Activated CD4-positive, CD25-positive, alpha-beta regulatory T cell treated with anti-CD3 and anti-CD28 coated beads, Interleukin-2, amount 50 U/mL, for 72 hours (primary cell): ENCODE data around the gene AMZ2.
"Not testable (repeated sequence)": the region's sequence is repeated elsewhere in the genome, so short reads cannot be mapped to it uniquely, and the experiment has no call there.

Experiments used
- DNase-seq: peaks from one replicate; pipeline ENCODE4 v3.0.0; 2021

Gene AMZ2

DNA sequence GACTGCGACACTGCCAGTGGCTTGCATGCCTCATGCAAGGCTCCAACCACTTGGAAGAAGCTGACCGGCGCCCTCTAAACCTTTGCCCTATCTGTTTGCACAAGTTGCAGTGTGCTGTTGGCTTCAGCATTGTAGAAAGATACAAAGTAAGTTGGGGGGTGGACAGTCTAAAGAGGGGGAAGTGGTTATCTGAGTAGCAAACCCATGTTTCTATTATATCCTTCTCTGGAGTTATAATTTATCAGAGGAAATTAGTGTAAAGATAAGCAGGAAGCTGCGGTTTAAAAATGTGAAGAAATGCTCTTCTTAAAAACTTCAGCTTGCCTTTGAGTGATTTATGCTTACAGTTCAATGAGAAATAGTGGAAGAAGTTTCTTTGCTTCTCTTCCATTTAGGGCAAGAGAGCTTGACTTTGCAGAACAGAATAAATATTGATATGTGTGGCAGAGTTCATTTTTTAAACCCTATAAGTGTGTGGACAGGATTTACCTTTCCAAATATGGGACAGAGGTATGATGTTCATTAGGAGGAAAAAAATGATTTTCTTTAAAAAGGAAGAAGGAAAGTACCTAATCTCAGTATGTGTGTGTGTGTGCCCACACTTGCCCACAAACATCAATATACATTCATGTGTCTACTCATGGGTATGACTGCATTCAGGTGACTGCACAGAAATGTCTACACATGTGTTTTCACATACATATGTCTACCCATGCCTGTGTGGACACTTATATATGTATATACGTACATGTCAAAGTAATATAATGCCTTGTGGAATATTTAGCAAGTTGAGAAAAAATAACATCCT is 8.1 kb downstream of the AMZ2 start:
- DNase-seq: no peak

DNA sequence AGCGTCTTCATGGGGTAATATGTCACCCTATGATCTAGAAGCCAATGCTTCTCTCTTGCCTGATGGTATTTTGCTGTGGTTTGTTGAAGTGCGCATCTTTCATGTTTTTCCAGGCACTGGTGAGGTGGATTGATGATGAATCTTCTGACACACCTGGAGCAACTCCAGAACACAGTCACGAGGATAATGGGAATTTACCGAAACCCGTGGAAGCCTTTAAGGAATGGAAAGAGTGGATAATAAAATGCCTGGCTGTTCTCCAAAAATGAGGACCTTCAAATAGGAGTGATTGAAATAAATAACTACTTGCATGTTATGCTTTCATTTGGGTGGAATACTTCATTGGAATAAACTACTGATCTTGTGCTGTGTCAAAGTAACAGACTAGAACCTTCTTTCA is 8.9 kb downstream of the AMZ2 start:
- not testable (repeated sequence) for DNase-seq

DNA sequence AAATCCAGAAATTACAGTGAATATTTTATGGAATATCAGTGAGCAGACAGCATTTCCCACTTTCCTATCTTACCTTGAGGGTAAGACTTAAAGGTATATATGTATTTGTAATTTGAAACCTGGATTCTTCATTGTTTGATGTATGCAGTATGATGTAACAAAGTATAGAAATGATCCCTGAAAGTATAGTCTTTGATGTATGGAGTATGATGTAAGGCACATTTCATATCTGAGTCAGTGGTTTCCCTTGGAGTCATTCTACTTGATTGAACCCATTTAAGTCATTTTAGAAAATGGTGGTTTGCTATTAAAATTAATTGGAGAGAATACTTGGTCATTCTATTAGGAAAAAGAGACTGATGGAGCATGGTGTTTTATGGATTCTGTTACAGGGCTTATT is 10.1 kb downstream of the AMZ2 start:
- no peak for DNase-seq

DNA sequence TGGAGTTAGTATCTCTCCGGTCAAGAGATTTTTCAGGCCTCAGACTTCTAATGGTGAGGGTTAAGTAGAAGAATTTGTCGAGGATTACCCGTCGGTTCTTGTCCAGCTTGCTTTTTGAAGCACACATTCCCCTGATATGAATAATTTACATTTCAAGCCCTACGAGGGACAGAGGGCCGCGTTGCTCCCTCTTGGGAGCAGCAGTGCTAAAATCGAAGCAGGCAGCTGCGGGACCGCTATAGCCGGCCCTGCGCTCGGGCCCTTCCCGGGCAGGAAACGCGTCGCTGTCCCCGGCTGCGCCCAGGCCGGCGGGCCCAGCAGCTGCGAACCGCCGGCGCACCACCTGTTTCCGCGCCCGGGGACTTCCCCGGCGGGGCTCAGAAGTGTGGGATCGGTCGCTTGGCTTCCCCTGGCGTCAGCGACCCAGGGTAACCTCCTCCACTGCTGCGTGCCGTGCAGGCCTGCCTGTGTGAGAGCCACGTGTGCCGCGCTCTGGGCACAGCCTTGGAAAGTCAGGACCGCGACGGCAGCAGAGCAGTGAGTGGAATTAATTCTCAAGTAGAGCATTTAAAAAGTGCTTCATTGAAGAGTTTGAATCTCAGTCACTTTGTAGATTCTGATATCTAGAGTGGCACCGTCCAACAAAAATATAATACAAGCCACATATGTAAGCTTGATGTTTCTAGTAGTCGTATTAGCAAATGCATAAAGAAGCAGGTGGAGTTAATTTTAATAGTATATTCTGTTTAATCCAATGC is 11.2 kb downstream of the AMZ2 start:
- peak; percentile 66 for DNase-seq

DNA sequence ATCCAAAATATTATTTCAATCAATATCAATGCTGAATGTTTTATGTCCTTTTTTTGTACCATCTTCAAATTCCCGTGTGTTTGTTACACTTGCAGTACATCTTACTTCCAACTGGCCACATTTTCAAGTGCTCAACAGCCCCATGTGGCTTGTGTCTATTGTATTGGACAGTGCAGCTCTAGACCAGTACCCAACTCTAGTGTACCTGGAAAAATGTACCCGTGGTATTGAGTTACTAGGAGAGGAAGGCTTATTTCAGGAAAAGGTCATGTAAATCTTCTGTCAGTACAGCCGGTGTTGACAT is 11.8 kb downstream of the AMZ2 start:
- not testable (repeated sequence) for DNase-seq

DNA sequence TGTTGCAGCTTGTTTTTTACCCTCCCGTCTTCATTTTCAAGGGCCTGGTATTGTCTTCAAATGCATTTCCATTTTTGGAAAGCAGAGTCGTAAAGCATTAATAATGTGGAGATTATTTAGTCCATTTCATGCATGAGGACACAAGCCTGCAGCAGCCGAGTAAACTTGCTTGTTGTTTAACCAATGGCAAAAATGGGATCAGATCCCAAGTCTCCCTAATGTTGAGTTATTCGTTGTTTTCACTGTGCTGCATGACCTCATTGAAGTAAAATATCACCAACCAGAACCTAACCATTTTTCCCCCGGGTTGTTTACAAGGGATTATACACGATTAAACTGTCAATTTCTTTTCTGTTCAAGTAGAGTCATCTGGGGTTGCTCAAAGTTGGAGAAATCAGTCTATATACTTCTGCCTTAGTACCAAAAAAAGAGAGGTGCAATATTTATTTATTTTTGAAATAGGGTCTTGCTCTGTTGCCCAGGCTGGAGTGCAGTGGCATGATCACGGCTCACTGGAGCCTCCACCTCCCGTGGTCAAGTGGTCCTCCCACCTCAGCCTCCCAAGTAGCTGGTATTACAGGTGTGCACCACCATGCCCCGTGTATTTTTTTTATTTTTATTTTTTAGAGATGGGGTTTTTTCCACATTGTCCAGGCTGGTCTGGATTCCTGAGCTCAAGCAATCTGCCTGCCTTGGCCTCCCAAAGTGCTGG is 12.4 kb downstream of the AMZ2 start:
- DNase-seq: no peak

DNA sequence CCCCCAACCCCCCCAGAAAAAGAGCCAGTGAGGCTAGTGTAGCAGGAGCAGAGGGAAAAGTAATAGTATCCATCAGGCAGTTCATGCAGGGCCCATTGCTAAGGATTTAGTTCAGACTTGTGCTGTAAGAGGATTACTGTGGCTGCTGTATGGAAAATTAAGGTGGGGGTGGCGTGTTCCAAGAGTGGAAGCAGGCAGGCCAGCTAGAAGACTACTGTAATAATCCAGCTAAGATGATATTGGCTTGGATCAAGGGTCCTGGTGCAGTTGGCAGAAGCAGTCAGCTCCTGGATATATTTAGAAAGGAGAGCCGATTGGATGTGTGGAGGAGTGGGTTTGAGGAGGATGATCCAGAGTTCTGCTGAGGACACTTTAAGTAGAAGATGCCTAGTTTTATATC is 14.6 kb downstream of the AMZ2 start:
- not testable (repeated sequence) for DNase-seq

DNA sequence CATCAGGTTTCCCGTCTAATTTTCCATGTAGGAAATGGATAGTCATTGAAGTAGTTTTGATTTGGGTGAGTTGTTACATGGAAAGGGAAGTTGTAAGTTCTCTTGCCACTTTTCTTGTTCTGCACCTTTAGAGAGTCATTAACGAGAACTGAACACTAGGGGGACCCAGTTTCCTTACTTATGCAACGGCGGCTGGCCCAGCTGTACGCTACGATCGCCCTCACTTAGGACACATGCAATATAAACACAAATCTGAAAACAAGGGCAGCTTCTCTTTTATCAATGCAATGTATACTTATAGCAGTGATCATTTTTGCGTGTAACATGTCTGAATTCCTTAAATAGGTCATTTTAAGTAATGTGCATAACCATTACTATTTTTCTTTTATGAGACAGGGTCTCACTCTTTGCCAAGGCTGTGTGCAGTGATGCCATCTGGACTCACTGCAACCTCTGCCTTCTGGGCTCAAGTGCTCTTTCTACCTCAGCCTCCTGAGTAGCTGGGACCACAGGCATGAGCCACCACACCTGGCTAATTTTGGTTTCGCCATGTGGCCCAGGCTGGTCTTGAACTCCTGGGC is 15.3 kb downstream of the AMZ2 start:
- not testable (repeated sequence) for DNase-seq

DNA sequence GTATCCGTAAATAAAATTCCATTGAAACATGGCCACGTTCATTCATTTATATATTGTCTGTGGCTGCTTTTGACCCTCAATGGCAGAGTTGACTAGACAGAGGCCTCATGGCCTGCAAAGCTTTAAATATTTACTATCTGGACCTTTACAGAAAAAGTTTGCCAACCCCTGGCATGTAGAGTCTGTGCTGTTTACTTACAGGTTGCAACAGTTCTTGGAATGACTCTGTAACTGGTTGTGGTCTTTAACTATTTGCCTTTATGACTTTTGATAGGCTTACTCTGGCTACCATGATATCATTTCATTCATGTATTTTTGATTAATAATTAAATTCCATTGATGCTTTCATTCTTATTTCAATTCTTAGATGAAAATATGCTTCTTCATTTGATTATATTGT is 18.0 kb downstream of the AMZ2 start:
- not testable (repeated sequence) for DNase-seq

DNA sequence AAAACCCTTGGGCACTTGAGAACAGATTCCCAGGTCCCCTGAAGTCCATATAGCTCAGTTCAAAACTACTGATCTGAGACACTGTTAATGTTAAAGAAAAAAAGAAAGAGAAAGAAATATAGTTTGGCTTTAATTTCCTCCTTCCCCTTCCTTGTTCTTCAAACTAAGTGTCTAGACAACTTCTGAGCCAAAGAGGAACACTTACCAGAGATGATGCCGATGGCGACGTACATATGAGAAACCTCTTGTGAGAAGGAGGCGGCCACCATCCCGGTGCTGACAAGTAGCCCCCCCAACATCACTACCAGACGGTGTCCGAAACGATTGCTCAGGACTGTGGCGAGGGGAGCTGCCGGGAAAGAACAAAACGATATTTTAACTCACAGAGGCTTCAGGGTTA is 25.9 kb downstream of the AMZ2 start:
- DNase-seq: no peak

DNA sequence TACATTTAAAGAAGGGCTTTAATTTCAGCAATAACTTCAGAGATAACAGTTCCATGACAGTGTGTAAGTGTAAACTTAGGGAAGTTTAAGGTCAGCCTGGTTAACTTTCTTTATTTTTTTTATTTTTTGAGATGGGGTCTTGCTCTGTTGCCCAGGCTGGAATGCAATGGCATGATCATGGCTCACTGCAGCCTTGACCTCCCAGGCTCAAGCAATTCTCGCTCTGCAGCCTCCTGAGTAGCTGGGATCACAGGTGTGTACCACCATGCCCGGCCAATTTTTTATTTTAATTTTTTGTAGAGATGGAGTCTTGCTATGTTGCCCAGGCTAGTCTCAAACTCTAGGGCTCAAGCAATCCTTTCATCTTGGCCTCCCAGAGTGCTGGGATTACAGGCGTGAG is 28.5 kb downstream of the AMZ2 start:
- DNase-seq: not testable (repeated sequence)

DNA sequence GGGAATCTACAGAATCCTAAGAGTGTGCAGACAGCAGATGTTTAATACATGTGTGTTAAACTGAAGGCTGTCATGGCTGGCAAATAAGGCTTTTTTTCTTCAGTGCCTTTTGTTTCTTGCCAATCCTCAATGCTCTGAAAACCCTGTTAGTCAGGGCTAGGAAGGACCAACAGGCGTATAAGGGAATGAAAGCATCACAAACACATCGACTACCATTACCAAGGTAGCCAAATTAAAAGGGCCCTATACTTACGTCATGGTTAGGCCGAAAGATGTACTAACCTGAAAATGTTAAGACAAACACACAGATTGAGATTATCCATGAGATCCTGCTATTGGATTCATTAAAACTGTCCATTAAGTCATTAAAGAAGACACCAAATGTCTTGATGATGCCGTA is 30.0 kb downstream of the AMZ2 start:
- DNase-seq: no peak

DNA sequence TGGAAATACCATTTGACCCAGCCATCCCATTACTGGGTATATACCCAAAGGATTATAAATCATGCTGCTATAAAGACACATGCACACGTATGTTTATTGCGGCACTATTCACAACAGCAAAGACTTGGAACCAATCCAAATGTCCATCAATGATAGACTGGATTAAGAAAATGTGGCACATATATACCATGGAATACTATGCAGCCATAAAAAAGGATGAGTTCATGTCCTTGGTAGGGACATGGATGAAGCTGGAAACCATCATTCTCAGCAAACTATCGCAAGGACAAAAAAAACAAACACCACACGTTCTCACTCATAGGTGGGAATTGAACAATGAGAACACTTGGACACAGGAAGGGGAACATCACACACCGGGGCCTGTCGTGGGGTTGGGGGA is 34.1 kb downstream of the AMZ2 start:
- not testable (repeated sequence) for DNase-seq

DNA sequence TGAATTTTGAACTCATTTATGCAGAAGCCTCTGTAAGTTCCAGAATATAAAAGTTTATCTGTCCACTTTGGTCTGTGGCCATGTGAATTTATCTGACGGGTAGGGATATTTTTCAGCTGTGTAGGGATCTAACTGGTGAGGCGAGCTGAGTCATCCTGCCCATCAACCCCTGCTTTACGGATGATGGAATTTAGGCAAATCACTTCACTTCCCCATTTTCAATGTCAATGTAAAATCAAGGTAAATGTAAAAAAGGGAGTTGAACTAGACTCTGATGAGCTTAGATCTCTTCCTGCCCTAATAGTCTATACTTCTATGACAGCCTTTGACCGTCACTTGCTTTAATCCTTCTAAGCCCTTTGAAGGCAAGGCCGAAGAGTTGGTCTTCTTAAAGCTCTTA is 40.5 kb downstream of the AMZ2 start:
- no peak for DNase-seq

DNA sequence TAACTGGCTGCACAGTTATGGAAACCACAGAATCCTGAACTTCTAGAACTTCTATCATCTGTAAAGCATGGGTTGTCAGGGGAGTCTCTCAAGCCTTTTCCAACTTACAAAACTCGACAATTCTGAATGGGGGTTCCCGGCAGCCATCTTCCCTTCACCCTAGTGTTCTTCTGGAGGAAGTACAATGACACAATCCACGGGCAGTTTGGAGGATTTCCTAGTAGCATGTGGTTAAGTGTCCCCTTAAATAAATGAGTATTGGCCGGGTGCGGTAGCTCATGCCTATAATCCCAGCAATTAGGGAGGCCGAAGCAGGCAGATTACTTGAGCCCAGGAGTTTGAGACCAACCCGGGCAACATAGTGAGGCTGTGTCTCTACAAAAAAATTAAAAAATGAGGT is 41.0 kb downstream of the AMZ2 start:
- no peak for DNase-seq

DNA sequence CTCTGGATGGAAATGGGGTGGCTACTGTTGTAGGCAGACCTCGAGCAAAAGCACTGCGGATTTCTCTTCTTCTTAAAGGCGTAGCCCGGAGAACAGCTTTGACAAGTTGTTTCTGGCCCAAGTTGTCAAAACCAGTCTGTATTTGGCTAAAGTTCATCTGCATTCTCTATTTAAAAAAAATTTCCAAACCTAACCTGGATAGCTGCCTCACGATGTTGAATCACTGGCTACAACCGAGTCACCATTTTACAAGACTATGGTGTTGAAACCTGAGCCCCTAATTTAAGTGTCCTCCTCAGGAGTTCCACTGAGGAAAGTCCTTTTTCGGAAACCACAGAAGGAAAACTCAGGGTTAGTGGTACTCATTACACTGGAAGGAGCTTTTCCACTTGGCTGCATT is 41.6 kb downstream of the AMZ2 start:
- no peak for DNase-seq

DNA sequence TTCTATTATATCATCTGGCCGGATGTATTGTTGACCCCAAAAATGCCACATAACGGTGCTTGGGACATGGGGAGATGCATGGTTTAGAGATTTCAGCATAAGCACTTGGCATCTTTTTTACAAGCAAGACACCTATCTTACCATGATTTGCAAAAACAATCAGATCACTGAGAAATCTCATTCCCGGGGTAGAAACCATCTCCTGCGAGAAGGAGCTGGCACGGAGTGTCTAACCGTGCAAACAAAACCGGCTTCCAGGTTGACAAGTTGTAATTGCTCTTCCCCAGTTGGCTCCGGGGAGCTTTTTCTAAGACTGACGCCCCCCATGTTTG is 42.1 kb downstream of the AMZ2 start:
- DNase-seq: no peak

DNA sequence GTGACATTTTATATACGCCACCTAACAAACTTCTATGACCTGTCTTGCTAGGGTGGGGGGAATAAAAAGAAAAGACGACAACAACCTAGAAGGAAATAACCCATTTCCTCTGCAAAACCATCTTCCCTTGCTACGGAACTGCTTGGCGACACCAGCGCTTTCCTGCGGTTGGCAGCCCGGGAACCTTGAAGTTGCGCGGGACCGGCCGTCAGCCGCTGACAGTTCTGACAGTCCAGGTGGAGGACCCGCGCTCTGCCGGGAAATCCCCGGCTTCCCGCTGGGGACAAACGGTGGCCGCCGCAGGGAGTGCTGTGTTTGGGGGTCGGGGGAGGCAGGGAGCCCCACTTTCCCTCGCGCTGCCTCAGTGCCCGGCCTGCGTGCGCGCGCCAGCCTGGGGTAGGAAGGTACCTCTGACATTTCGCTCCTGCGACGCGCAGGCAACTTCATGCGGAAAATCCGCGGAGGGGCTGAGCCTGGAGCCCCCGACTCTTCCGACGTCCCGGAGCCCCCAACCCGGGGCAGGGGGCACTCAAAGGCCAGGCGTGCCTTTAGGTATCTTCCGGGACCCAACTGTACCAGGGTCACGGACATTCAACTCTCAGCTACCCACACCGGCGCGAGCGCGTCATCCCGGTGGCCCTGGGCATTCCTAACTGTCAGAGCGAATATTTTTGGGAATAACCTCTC is 42.6 kb downstream of the AMZ2 start:
- DNase-seq: peak; percentile 44

DNA sequence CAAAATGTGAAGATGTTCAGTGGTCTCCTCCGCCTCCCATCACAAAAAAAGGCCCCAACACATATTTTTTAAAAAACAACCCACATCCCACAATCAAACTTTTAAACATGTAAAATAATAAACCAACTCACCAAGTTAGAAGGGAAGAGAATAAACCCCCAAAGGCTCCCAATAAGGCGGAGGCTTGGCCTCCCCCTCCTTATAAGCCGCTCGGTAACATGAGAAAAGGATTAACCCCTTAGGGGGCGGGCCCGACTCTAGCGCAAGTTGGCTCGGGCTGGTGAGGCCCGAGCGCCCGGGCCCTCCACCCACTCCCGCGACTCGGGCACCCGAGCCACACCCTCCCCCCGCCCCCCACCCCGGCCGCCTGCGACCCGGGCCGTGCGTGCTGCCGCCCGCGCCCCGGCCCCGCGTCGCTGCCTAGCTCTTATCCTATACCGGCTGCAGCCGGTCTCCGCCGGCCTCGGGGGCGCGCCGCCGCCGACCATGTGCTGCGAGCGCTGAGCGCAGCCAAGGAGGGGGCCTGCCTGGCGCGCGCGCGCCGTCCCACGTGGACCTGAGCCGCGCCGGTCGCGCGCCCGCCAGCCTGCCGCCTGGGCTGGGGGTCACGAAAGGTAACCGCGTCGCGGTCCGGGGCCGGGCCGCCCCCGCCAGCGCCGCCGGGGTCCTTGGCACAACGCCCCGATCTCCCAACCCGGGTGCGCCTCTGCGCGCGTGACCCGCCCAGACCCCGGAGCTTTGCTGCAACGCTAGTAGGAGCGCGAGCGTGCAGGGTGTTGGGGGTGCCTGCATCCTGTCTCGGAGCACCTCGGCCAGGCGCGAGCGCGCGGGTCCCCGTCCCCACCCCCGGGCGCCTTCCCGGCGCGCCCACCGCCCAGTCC is 43.4 kb downstream of the AMZ2 start, which contains the start of the genes ARSG and SLC16A6:
ARSG (plus strand) TSS at position 541 of the 881 bp plus-strand sequence. CDS start 15,999 bp downstream, outside the sequence.
SLC16A6 (minus strand) TSS at position 173 of the 881 bp plus-strand sequence. CDS start 12,807 bp downstream, outside the sequence.
- peak; percentile 73 for DNase-seq

DNA sequence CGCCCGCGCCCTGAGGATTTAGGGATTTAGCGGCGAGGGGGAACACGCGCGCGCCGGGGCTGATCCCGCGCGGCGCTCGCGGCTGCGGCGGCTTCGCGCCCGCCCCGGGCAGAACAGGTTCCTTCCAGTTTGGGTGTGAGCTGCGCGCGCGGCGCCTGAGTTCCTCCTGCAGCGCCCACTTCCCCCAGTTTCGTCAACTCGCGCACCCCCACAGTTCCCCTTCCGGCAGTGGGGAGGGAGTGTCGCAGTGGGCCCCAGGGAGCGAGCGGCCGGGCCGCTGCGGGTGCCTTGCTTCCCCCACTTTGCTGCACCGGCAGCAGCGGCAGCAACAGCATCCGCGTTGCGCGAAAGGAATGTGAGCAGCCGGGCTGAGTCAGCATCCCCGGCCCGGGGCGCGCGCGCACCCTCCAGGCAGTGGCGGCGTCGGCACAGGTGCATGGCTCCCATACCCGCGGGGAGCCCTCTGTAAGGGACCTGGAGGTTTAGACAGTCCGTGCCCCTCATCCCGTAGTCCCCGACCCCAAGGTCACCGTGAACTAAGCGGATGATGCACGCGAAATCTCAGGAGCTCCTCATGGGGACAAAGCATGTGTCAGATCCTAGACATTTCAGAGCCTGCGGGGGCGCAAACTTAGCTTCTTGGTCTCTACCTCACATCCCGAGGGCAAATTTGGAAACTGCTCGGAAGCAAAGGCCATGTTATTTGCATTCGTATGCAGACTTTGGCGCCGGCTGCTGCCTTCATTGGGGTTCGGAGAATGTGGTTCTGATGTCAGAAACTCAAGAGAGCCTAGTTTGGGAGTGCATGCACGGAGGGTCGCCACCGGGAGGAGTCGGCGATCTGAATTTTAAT is 44.2 kb downstream of the AMZ2 start:
- peak; percentile 79 for DNase-seq

DNA sequence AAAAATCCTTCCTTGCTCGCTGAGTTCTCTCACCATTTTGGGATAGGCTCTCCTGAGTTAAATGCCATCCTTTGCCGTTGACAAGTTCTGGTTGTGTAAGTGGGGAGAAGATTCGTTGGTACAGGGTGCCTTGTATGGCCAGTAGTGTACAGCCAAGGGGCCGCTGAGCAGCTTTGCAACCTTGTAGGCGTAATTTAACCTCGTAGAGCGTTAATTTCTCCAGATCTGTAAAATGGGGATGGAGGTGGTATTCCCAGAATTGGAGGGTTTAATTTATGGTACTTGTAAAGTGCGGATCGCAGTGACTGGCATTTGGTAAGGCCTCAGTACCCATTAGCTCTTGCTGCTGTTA is 44.8 kb downstream of the AMZ2 start:
- DNase-seq: no peak
